Measurements from ENCODE around the gene ELP1.

GRCh38 chr9:108933718-108934322, at the start of gene ELP1:
- TF ChIP-seq CTCF (IDR thresholded peaks at IDR 0.05; ENCODE audit: low read length) (peak; percentile 35; the same call in 1 of the 2 replicates), EZH2 (IDR thresholded peaks at IDR 0.05; ENCODE audit: borderline replicate concordance, low read length) (no peak)
